ENCODE data around the gene BTNL3.
"Not testable (repeated sequence)": the region's sequence is repeated elsewhere in the genome, so short reads cannot be mapped to it uniquely, and the experiment has no call there.

The BTNL3 gene
- 0 reads per million in 4 experiments for total RNA-seq

GRCh38 chr5:180988592-180988991 is at the start of gene BTNL3:
BTNL3 (plus strand) TSS chr5:180988846; CDS start chr5:180989029, 183 bp downstream.
- no peak for DNase-seq

- no peak for DNase-seq
Measured at GRCh38 chr5:180950291-180950949, 38.2 kb upstream of the BTNL3 start.

- DNase-seq: no peak
Measured at GRCh38 chr5:180959661-180960060, 29.0 kb upstream of the BTNL3 start.

GRCh38 chr5:180960209-180960608 is 28.4 kb upstream of the BTNL3 start:
- no peak for DNase-seq

GRCh38 chr5:180969406-180969805 is 19.2 kb upstream of the BTNL3 start:
- DNase-seq: no peak

- DNase-seq: no peak
Measured at GRCh38 chr5:180970336-180970735, 18.3 kb upstream of the BTNL3 start.

- DNase-seq: no peak
Measured at GRCh38 chr5:180970875-180971274, 17.8 kb upstream of the BTNL3 start.

- no peak for DNase-seq
Measured at GRCh38 chr5:180974612-180975315, 13.9 kb upstream of the BTNL3 start.

- no peak for DNase-seq
Measured at GRCh38 chr5:180975338-180975737, 13.3 kb upstream of the BTNL3 start.

GRCh38 chr5:180976518-180976917 is 12.1 kb upstream of the BTNL3 start:
- DNase-seq: no peak

GRCh38 chr5:180977852-180978251 is 10.8 kb upstream of the BTNL3 start:
- no peak for DNase-seq

- no peak for DNase-seq
Measured at GRCh38 chr5:180982008-180982741, 6.5 kb upstream of the BTNL3 start.

- DNase-seq: no peak
Measured at GRCh38 chr5:180988016-180988415, 630 bp upstream of the BTNL3 start.

GRCh38 chr5:180990086-180990881 is 1.6 kb downstream of the BTNL3 start:
- no peak for DNase-seq

GRCh38 chr5:180990882-180991242 is 2.2 kb downstream of the BTNL3 start:
- DNase-seq: no peak

- DNase-seq: no peak
Measured at GRCh38 chr5:181001947-181002346, 13.3 kb downstream of the BTNL3 start.

GRCh38 chr5:181005791-181006190 is 17.1 kb downstream of the BTNL3 start:
- DNase-seq: no peak

GRCh38 chr5:181008136-181008535 is 19.5 kb downstream of the BTNL3 start:
- no peak for DNase-seq

GRCh38 chr5:181010018-181010417 is 21.4 kb downstream of the BTNL3 start:
- not testable (repeated sequence) for DNase-seq

- not testable (repeated sequence) for DNase-seq
Measured at GRCh38 chr5:181014654-181015053, 26.0 kb downstream of the BTNL3 start.

GRCh38 chr5:181017448-181017847 is 28.8 kb downstream of the BTNL3 start:
- DNase-seq: not testable (repeated sequence)

GRCh38 chr5:181020688-181021087 is 32.0 kb downstream of the BTNL3 start:
- no peak for DNase-seq

Measured in effector CD8-positive, alpha-beta T cell (primary cell).